H9 (cell line): ENCODE data around the gene CXCL12. TPM values are rescaled to one million over a fixed set of nuclear protein-coding genes. Genes with fewer than 3 reads are reported as not detected.

Experiments
- DNase-seq: peaks from one replicate; pipeline ENCODE4 v3.0.0-alpha.2; 2017
- H2AFZ ChIP-seq: one replicate; pipeline ENCODE4 v1.6.1; 2013; ENCODE audit warnings: mild to moderate bottlenecking, low read length, control low read depth, moderate library complexity
- H2AK5ac ChIP-seq: 2 replicates; pipeline ENCODE4 v1.6.1; 2013; ENCODE audit warnings: low read length, control low read depth, mixed read lengths; ENCODE audit not compliant: insufficient read length
- H2BK120ac ChIP-seq: one replicate; pipeline ENCODE4 v1.6.1; 2013; ENCODE audit warnings: low read depth, mild to moderate bottlenecking, low read length, control low read depth, inconsistent platforms; ENCODE audit not compliant: poor library complexity, severe bottlenecking
- H2BK12ac ChIP-seq: 2 replicates; pipeline ENCODE4 v1.6.1; 2013; ENCODE audit warnings: low read length, control low read depth, mixed read lengths, low read depth; ENCODE audit not compliant: insufficient read length
- H2BK15ac ChIP-seq: 2 replicates; pipeline ENCODE4 v1.6.1; 2013; ENCODE audit warnings: low read depth, low read length, control low read depth
- H2BK20ac ChIP-seq: one replicate; pipeline ENCODE4 v1.6.1; 2013; ENCODE audit warnings: low read depth, mild to moderate bottlenecking, low read length, control low read depth, inconsistent platforms; ENCODE audit not compliant: poor library complexity, severe bottlenecking
- H2BK5ac ChIP-seq: 2 replicates; pipeline ENCODE4 v1.6.1; 2013; ENCODE audit warnings: low read length, control low read depth, mixed read lengths; ENCODE audit not compliant: insufficient read length
- H3K14ac ChIP-seq: 2 replicates; pipeline ENCODE4 v1.6.1; 2013; ENCODE audit warnings: low read length, control low read depth; ENCODE audit not compliant: insufficient read depth
- H3K18ac ChIP-seq: 2 replicates; pipeline ENCODE4 v1.6.1; 2013; ENCODE audit warnings: low read depth, mild to moderate bottlenecking, mixed read lengths, low read length, control low read depth; ENCODE audit not compliant: insufficient read length
- H3K23ac ChIP-seq: 2 replicates; pipeline ENCODE4 v1.6.1; 2013; ENCODE audit warnings: low read length, control low read depth, mixed read lengths, low read depth; ENCODE audit not compliant: insufficient read length
- H3K23me2 ChIP-seq: 2 replicates; pipeline ENCODE4 v1.6.1; 2013; ENCODE audit warnings: low read depth, mild to moderate bottlenecking, mixed read lengths, low read length, control low read depth; ENCODE audit not compliant: insufficient read length, poor library complexity, severe bottlenecking
- H3K27ac ChIP-seq: 2 replicates; pipeline ENCODE4 v1.5.1; 2013; ENCODE audit warnings: low read length, control low read depth, mixed read lengths, low read depth; ENCODE audit not compliant: insufficient read length
- H3K27me3 ChIP-seq: 2 replicates; pipeline ENCODE4 v1.6.1; 2013; ENCODE audit warnings: low read length, control low read depth, inconsistent platforms; ENCODE audit not compliant: insufficient read depth
- H3K4ac ChIP-seq: 2 replicates; pipeline ENCODE4 v1.6.1; 2013; ENCODE audit warnings: low read depth, mild to moderate bottlenecking, control low read depth, inconsistent platforms, low read length, moderate library complexity
- H3K4me1 ChIP-seq: 2 replicates; pipeline ENCODE4 v1.6.1; 2013; ENCODE audit warnings: low read length, control low read depth, inconsistent platforms; ENCODE audit not compliant: insufficient read depth
- H3K4me2 ChIP-seq: 2 replicates; pipeline ENCODE4 v1.6.1; 2013; ENCODE audit warnings: low read length, control low read depth, mixed read lengths; ENCODE audit not compliant: insufficient read length, insufficient read depth
- H3K56ac ChIP-seq: 2 replicates; pipeline ENCODE4 v1.6.1; 2013; ENCODE audit warnings: low read depth, mild to moderate bottlenecking, mixed read lengths, low read length, control low read depth; ENCODE audit not compliant: insufficient read length
- H3K79me1 ChIP-seq: 2 replicates; pipeline ENCODE4 v1.6.1; 2013; ENCODE audit warnings: low read depth, mild to moderate bottlenecking, moderate library complexity, low read length, control low read depth, inconsistent platforms; ENCODE audit not compliant: insufficient read depth, poor library complexity, severe bottlenecking
- H3K79me2 ChIP-seq: 2 replicates; pipeline ENCODE4 v1.6.1; 2013; ENCODE audit warnings: low read length, control low read depth, inconsistent platforms; ENCODE audit not compliant: insufficient read depth
- H3K9ac ChIP-seq: 2 replicates; pipeline ENCODE4 v1.6.1; 2013; ENCODE audit warnings: low read length, control low read depth, mixed read lengths; ENCODE audit not compliant: insufficient read length; ENCODE audit errors: extremely low read depth
- H3K9me3 ChIP-seq: one replicate; pipeline ENCODE4 v1.6.1; 2013; ENCODE audit warnings: low read depth, low read length, inconsistent platforms; ENCODE audit not compliant: control insufficient read depth
- H3T11ph ChIP-seq: one replicate; pipeline ENCODE4 v1.6.1; 2013; ENCODE audit warnings: mild to moderate bottlenecking, low read length, control low read depth, inconsistent platforms
- H4K20me1 ChIP-seq: one replicate; pipeline ENCODE4 v1.6.1; 2013; ENCODE audit not compliant: control insufficient read depth, insufficient read length, insufficient read depth
- H4K5ac ChIP-seq: 2 replicates; pipeline ENCODE4 v1.6.1; 2013; ENCODE audit warnings: low read depth, mild to moderate bottlenecking, mixed read lengths, low read length, control low read depth; ENCODE audit not compliant: insufficient read length
- H4K8ac ChIP-seq: replicated peaks from 2 replicates; pipeline ENCODE4 v1.6.1; 2013; ENCODE audit warnings: low read length, control low read depth, mixed read lengths, low read depth; ENCODE audit not compliant: insufficient read length
- H4K91ac ChIP-seq: 2 replicates; pipeline ENCODE4 v1.6.1; 2013; ENCODE audit warnings: low read depth, mild to moderate bottlenecking, moderate library complexity, mixed read lengths, low read length, control low read depth; ENCODE audit not compliant: insufficient read length
- H3K27ac Mint-ChIP-seq, 3 experiments: 2 replicates in 2 of 3; 3 replicates in 1 of 3; pipeline ENCODE4 v1.8.0; 2020 to 2021; ENCODE audit warnings: mixed read lengths in 3 of 3, mild to moderate bottlenecking in 1 of 3, moderate library complexity in 1 of 3
- H3K27me3 Mint-ChIP-seq: 2 replicates; pipeline ENCODE4 v1.8.0; 2021; ENCODE audit warnings: low read depth, mild to moderate bottlenecking, moderate library complexity, mixed read lengths
- H3K36me3 Mint-ChIP-seq, 3 experiments: 2 replicates in 2 of 3; 3 replicates in 1 of 3; pipeline ENCODE4 v1.8.0; 2020 to 2021; ENCODE audit warnings: low read depth in 3 of 3, mixed read lengths in 3 of 3; ENCODE audit not compliant: insufficient read depth in 1 of 3
- H3K4me1 Mint-ChIP-seq, 2 experiments: 2 replicates each; pipeline ENCODE4 v1.8.0; 2020; ENCODE audit warnings: mixed read lengths in 2 of 2
- H3K4me3 Mint-ChIP-seq, 2 experiments: 2 replicates in 1 of 2; 3 replicates in 1 of 2; pipeline ENCODE4 v1.8.0; 2020 to 2021; ENCODE audit warnings: mild to moderate bottlenecking in 2 of 2, mixed read lengths in 2 of 2, moderate library complexity in 1 of 2
- H3K9me3 Mint-ChIP-seq, 2 experiments: 2 replicates in 1 of 2; 3 replicates in 1 of 2; pipeline ENCODE4 v1.8.0; 2020; ENCODE audit warnings: mild to moderate bottlenecking in 2 of 2, mixed read lengths in 2 of 2, moderate library complexity in 1 of 2
- CTCF ChIP-seq: fragments of 200-600 bp; sonication (generic); conservative IDR thresholded peaks from 3 replicates; pipeline ENCODE4 v1.8.0; 2021; ENCODE audit warnings: antibody characterized with exemption, mild to moderate bottlenecking
- WGBS: extraction: QIAGEN DNeasy Blood & Tissue Kit; methylation state at CpG from one replicate; pipeline ENCODE4 v1.1.7; 2013; ENCODE audit warnings: missing lambda C conversion rate, low lambda C conversion rate, mixed read lengths; ENCODE audit not compliant: insufficient read length; ENCODE audit errors: extremely low coverage; 5-methylcytosine and 5-hydroxymethylcytosine counted together
- total RNA-seq: library from RNA; stranded (reverse); gene quantifications from 2 replicates; pipeline ENCODE4 v1.2.1, GENCODE V29; 2021

The CXCL12 gene
- total RNA-seq, 1 experiment from 2014 or later: 28.3 TPM

GRCh38 chr10:44422570-44423101, 37.7 kb upstream of the CXCL12 start:
- Histone ChIP-seq H3K18ac (no peak overlapping the region), H2BK5ac (no peak overlapping the region), H3K4ac (no peak overlapping the region), H2BK20ac (no peak overlapping the region), H3K14ac (no peak overlapping the region), H3K4me2 (no peak overlapping the region), H2BK15ac (no peak overlapping the region), H2AK5ac (no peak overlapping the region), H3K27me3 (no peaks in the 10 kb centered on the region), H4K8ac (no peak overlapping the region), H4K91ac (no peak overlapping the region), H3K4me1 (no peaks in the 10 kb centered on the region), H2BK12ac (no peak overlapping the region), H2BK120ac (no peak overlapping the region), H3K9me3 (no peaks in the 10 kb centered on the region), H3K56ac (no peak overlapping the region), H4K5ac (no peak overlapping the region), H3K23ac (no peak overlapping the region), H3T11ph (no peak overlapping the region), H2AFZ (no peak overlapping the region), H3K79me1 (no peaks in the 10 kb centered on the region), H4K20me1 (no peaks in the 10 kb centered on the region), H3K27ac (no peak overlapping the region), H3K9ac (no peak overlapping the region), H3K79me2 (no peaks in the 10 kb centered on the region), H3K23me2 (no peaks in the 10 kb centered on the region)
- Mint-ChIP-seq H3K36me3 (no peaks in the 10 kb centered on the region; a peak in 1 of 7 replicates), H3K9me3 (peaks cover 0 to 5% of the 10 kb centered on the region in 2 experiments; a peak in 2 of 5 replicates), H3K27ac (no peak overlapping the region), H3K27me3 (peaks cover 4% of the 10 kb centered on the region), H3K4me3 (no peak overlapping the region), H3K4me1 (peaks cover 0 to 5% of the 10 kb centered on the region in 2 experiments; a peak in 1 of 4 replicates)
- TF ChIP-seq CTCF: no peak
- no CpG with 5 or more reads among the region's 8 CpGs for WGBS
- DNase-seq: no peak
